GM23248 (cell line): ENCODE results near the gene KIF5B.

Source experiments
- EZH2 ChIP-seq: fragments of 200-600 bp; sonication (generic); IDR thresholded peaks from 2 replicates; pipeline ENCODE4 v1.6.1; 2018; ENCODE audit warnings: antibody characterized with exemption, mild to moderate bottlenecking; ENCODE audit not compliant: insufficient read depth, poor library complexity, severe bottlenecking
- EZH2phosphoT487 ChIP-seq: fragments of 200-600 bp; sonication (generic); IDR thresholded peaks from 2 replicates; pipeline ENCODE4 v1.6.1; 2018; ENCODE audit warnings: antibody characterized with exemption, moderate library complexity, mild to moderate bottlenecking, low read depth; ENCODE audit not compliant: insufficient read depth

- TF ChIP-seq EZH2 (no peak), EZH2phosphoT487 (no peak)
These were observed 9.6 kb upstream of the KIF5B start for GRCh38 chr10:32065856-32066255.
